HepG2 (cell line): Measurements from ENCODE around the gene NPAS2. TPM values are rescaled to one million over a fixed set of nuclear protein-coding genes. Genes with fewer than 3 reads are reported as not detected.

Source experiments
- ATAC-seq: fragments of 200-7000 bp; cut with Tn5 transposase; 3 replicates; pipeline ENCODE4 v1.9.1; 2020; ENCODE audit warnings: mild to moderate bottlenecking, moderate library complexity
- BruUV-seq: library from RNA; stranded (reverse); fragments of 400-500 nt; replicated peaks from 2 replicates; lab custom pipeline; 2021; lab: Mats Ljungman, UMichigan
- CTCF ChIA-PET: fragments of 300-600 bp; formaldehyde crosslinking; extraction: SDS; loops from one replicate; lab custom pipeline; 2021; ENCODE audit warnings: low total read pairs, inconsistent platforms, low intra/inter-chr PET ratio; lab: Yijun Ruan, JAX
- POLR2A ChIA-PET: fragments of 350-600 bp; sonication (Branson Sonifier 250); formaldehyde crosslinking; loops from one replicate; lab custom pipeline; 2020; ENCODE audit warnings: antibody characterized with exemption, inconsistent platforms; lab: Yijun Ruan, JAX
- DNase-seq: peaks from one replicate; pipeline ENCODE4 v3.0.0-alpha.2; 2015; ENCODE audit warnings: low spot score
- FAIRE-seq: peaks from 3 replicates; lab custom pipeline; 2011; peaks lifted over from hg19 to GRCh38; lab: Jason Lieb, UNC
- H2AFZ ChIP-seq: one replicate; pipeline ENCODE4 v1.6.1; 2011; ENCODE audit warnings: low read length, inconsistent platforms
- H3K27ac ChIP-seq: fragments of 300-600 bp; 3 replicates; pipeline ENCODE4 v1.8.0; 2011; ENCODE audit warnings: mixed run types, mild to moderate bottlenecking, mixed read lengths, low read length, inconsistent platforms; ENCODE audit not compliant: insufficient read depth; ENCODE audit errors: extremely low read length
- H3K27me3 ChIP-seq, 2 experiments: fragments of 200-600 bp in 1 of 2; 2 replicates in 1 of 2; 3 replicates in 1 of 2; pipeline versions ENCODE4 v1.6.0 to v1.8.0; 2011; ENCODE audit warnings: low read length in 2 of 2, mild to moderate bottlenecking in 2 of 2, moderate library complexity in 2 of 2, inconsistent platforms in 1 of 2; ENCODE audit not compliant: insufficient read depth in 2 of 2, control insufficient read depth in 1 of 2
- H3K36me3 ChIP-seq, 2 experiments: fragments of 200-600 bp in 1 of 2; replicated peaks in 1 of 2; 2 replicates in 1 of 2; 3 replicates in 1 of 2; pipeline versions ENCODE4 v1.5.1 to v1.8.0; 2011; ENCODE audit warnings: low read length in 2 of 2, inconsistent platforms in 1 of 2; ENCODE audit not compliant: insufficient read depth in 2 of 2, control insufficient read depth in 1 of 2
- H3K4me1 ChIP-seq: 2 replicates; pipeline ENCODE4 v1.5.1; 2012; ENCODE audit warnings: low read length, inconsistent platforms; ENCODE audit not compliant: insufficient read depth
- H3K4me2 ChIP-seq: 2 replicates; pipeline ENCODE4 v1.6.0; 2011; ENCODE audit warnings: low read depth, low read length, inconsistent platforms
- H3K4me3 ChIP-seq, 3 experiments: fragments of 200-600 bp in 1 of 3; sonication (generic), shearing (Covaris generic) in 1 of 3; replicated peaks in 1 of 3; 2 replicates each; pipeline ENCODE4 v1.5.1; 2011 to 2016; ENCODE audit warnings: low read length in 3 of 3, inconsistent platforms in 2 of 3, low read depth in 2 of 3, mild to moderate bottlenecking in 2 of 3, control low read depth in 1 of 3, mixed read lengths in 1 of 3; ENCODE audit not compliant: insufficient read depth in 1 of 3
- H3K79me2 ChIP-seq: one replicate; pipeline ENCODE4 v1.6.1; 2011; ENCODE audit warnings: low read length, inconsistent platforms; ENCODE audit not compliant: insufficient read depth
- H3K9ac ChIP-seq: 2 replicates; pipeline ENCODE4 v1.6.0; 2011; ENCODE audit warnings: mild to moderate bottlenecking, low read depth, low read length, inconsistent platforms; ENCODE audit not compliant: insufficient read depth
- H3K9me3 ChIP-seq: 2 replicates; pipeline ENCODE4 v1.5.1; 2012; ENCODE audit warnings: mild to moderate bottlenecking, low read length
- H4K20me1 ChIP-seq: 2 replicates; pipeline ENCODE4 v1.6.0; 2011; ENCODE audit warnings: inconsistent platforms, mild to moderate bottlenecking, low read length, moderate library complexity; ENCODE audit not compliant: insufficient read depth
- AGO2 ChIP-seq: fragments of 200-400 bp; formaldehyde crosslinking; optimal IDR thresholded peaks from 2 replicates; pipeline ENCODE3; 2017; ENCODE audit warnings: mild to moderate bottlenecking, low read depth, low read length, moderate library complexity
- ESRRA ChIP-seq: sonication (generic); formaldehyde crosslinking; IDR thresholded peaks from 2 replicates; pipeline ENCODE4 v1.5.1; 2020; ENCODE audit warnings: mild to moderate bottlenecking, low read depth, missing genetic modification reagents
- FOXA1 ChIP-seq, 2 experiments: fragments of 450-650 bp in 1 of 2; sonication (generic) in 1 of 2; formaldehyde crosslinking in 1 of 2; IDR thresholded peaks; 2 replicates each; pipeline versions ENCODE4 v1.4.0 to v1.6.1; 2016 to 2020; ENCODE audit warnings: missing genetic modification reagents in 1 of 2
- GTF3A ChIP-seq: sonication (generic); formaldehyde crosslinking; conservative IDR thresholded peaks from 2 replicates; pipeline ENCODE4 v1.4.0; 2020; ENCODE audit warnings: mild to moderate bottlenecking, missing genetic modification reagents
- IKZF4 ChIP-seq: sonication (generic); formaldehyde crosslinking; IDR thresholded peaks from 2 replicates; pipeline ENCODE4 v1.5.1; 2020; ENCODE audit warnings: borderline replicate concordance, mild to moderate bottlenecking, low read depth, missing genetic modification reagents; ENCODE audit errors: not compliant biosample characterization
- ISL2 ChIP-seq: sonication (generic); formaldehyde crosslinking; IDR thresholded peaks from 2 replicates; pipeline ENCODE4 v1.5.0; 2020; ENCODE audit warnings: missing genetic modification reagents
- SETDB1 ChIP-seq: sonication (generic); formaldehyde crosslinking; IDR thresholded peaks from 2 replicates; pipeline ENCODE4 v1.5.1; 2020; ENCODE audit warnings: missing genetic modification reagents, mild to moderate bottlenecking, borderline replicate concordance
- SP1 ChIP-seq, 2 experiments: fragments of 450-650 bp in 1 of 2; sonication (generic) in 1 of 2; formaldehyde crosslinking in 1 of 2; IDR thresholded peaks; 2 replicates each; pipeline versions ENCODE4 v1.4.0 to v1.6.1; 2016 to 2020; ENCODE audit warnings: missing genetic modification reagents in 1 of 2
- SPEN ChIP-seq: sonication (generic); formaldehyde crosslinking; IDR thresholded peaks from 2 replicates; pipeline ENCODE4 v1.5.1; 2020; ENCODE audit warnings: low read depth, mild to moderate bottlenecking, missing genetic modification reagents
- SUZ12 ChIP-seq: fragments of 150-350 bp; IDR thresholded peaks from 2 replicates; pipeline ENCODE4 v1.6.1; 2014; ENCODE audit warnings: low read depth, low read length
- SYNCRIP ChIP-seq: fragments of 200-400 bp; formaldehyde crosslinking; IDR thresholded peaks from 2 replicates; pipeline ENCODE4 v1.6.1; 2018; ENCODE audit warnings: mild to moderate bottlenecking, low read depth, low read length; ENCODE audit not compliant: insufficient read depth
- ZFP37 ChIP-seq: sonication (generic); formaldehyde crosslinking; IDR thresholded peaks from 2 replicates; pipeline ENCODE4 v1.4.0; 2020; ENCODE audit warnings: missing genetic modification reagents, borderline replicate concordance
- ZMYM4 ChIP-seq: sonication (generic); formaldehyde crosslinking; IDR thresholded peaks from 2 replicates; pipeline ENCODE4 v1.8.1; 2023; ENCODE audit warnings: mild to moderate bottlenecking, missing genetic modification reagents
- ZNF207 ChIP-seq: fragments of 450-650 bp; IDR thresholded peaks from 2 replicates; pipeline ENCODE4 v1.6.1; 2016; ENCODE audit warnings: antibody characterized with exemption, borderline replicate concordance
- ZNF24 ChIP-seq: fragments of 450-650 bp; IDR thresholded peaks from 2 replicates; pipeline ENCODE4 v1.6.1; 2017; ENCODE audit warnings: antibody characterized with exemption, mild to moderate bottlenecking
- WGBS: methylation state at CpG from one replicate; pipeline ENCODE4 v1.1.6; 2017; ENCODE audit warnings: low lambda C conversion rate; 5-methylcytosine and 5-hydroxymethylcytosine counted together
- in situ Hi-C: cut with HindIII; loops from 2 replicates; pipeline ENCODE4 v1.10.0; 2017; ENCODE audit warnings: low pct_unique_long_range_greater_than_20kb; ENCODE audit not compliant: extremely low pct_ligation_motif_present
- intact Hi-C: fragments of 100-400 bp; cut with micrococcal nuclease; formaldehyde crosslinking; loops from one replicate; pipeline ENCODE4 v1.10.0; 2022; ENCODE audit not compliant: unreplicated experiment
- polyA plus RNA-seq, 8 experiments: library from polyadenylated mRNA; depleted of rRNA in 3 of 8; stranded (reverse) in 7 of 8; unstranded in 1 of 8; fragments of >200 nt; fragmentation: Illumina TruSeq in 4 of 8; extraction: Trizol in 4 of 8; gene quantifications; 2 replicates each; pipeline versions ENCODE4 v1.2.1 to v1.2.3, GENCODE V29; 2011 to 2016; ENCODE audit warnings: low read depth in 4 of 8, missing spikeins in 1 of 8, mixed read lengths in 1 of 8; ENCODE audit not compliant: insufficient read depth in 1 of 8
- total RNA-seq, 5 experiments: library from RNA; depleted of rRNA; stranded (reverse); fragments of >200 nt; fragmentation: Illumina TruSeq; extraction: Trizol; gene quantifications; 2 replicates each; pipeline ENCODE4 v1.2.3, GENCODE V29; 2016; ENCODE audit warnings: low read depth in 1 of 5
- TF ChIP-seq, protein P1 (sequence below): sonication (generic); formaldehyde crosslinking; conservative IDR thresholded peaks from 2 replicates; pipeline ENCODE4 v1.4.0; 2020; ENCODE audit warnings: mild to moderate bottlenecking, missing genetic modification reagents, moderate library complexity

Gene NPAS2
- total and polyA plus RNA-seq, 2 of the 13 experiments (the other 11 are each of a cell fraction or from before 2014, with no cell fraction given) = 14.8 to 37.5 TPM

DNA sequence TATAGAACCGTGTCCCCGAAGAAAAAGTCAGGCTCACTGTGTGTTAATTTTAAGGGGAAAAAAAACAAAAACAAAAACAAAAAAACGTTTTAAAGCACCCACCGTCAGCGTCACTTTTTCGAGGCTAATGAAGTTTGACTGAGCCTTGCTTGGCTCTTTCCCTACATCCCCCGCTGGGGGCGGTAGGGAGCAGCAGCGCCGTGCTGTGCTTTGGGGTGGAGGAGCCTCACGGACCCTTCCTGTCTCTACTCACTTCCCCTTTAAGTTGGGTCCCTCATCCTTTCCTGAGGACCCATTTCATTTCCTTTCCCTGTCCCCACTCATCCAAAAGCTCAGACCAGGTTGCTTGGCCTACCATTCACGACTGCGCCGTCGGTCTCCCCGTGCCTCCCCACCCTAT, 99.4 kb downstream of the NPAS2 start:
- no peak for DNase-seq
- POLR2A ChIA-PET = no interaction called here
- H2AFZ ChIP-seq = no peak overlapping the region
- ATAC-seq = no peak
- TF ChIP-seq ZFP37 (no peak), AGO2 (peak; percentile 40)
- TF ChIP-seq, all 625 proteins: peak for 1
- in situ Hi-C loops = no loop called here
- no TSS peak for BruUV-seq
- no peak for FAIRE-seq
- Histone ChIP-seq H3K9me3 (no peaks in the 10 kb centered on the region), H3K27ac (no peak overlapping the region), H3K79me2 (no peaks in the 10 kb centered on the region), H3K4me2 (no peak overlapping the region), H3K4me3 (no peak overlapping the region), H3K36me3 (peaks cover 24 to 51% of the 10 kb centered on the region in 2 experiments), H3K9ac (no peak overlapping the region), H3K27me3 (no peaks in the 10 kb centered on the region), H4K20me1 (no peaks in the 10 kb centered on the region), H3K4me1 (no peaks in the 10 kb centered on the region)
- intact Hi-C loops = no loop called here
- 93% methylated on average over 16 of the region's 16 CpGs for WGBS
- CTCF ChIA-PET = no interaction called here

DNA sequence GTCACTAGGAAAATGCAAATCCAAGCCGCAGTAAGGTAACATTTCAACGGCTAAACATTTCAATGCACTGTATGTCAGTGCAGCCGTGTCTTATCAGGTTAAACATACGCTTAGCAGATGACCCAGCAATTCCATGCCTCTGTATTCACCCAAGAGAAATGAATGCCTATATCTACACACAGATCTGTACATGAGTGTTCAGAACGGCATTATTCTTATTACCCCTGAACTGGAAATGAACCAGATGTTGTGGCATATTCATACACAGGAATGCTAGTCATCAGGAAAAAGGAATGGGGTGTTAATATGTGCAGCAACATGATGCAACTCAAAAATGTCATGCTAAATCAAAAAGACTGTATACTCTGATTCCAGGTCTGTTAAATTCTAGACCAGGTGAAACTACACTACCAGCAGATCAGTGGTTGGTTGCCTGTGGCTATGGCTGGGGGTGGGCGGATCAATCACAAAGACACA, 101.8 kb downstream of the NPAS2 start:
- no TSS peak for BruUV-seq
- no peaks in the 10 kb centered on the region for H3K4me1 ChIP-seq
- WGBS = 59% methylated on average over 6 of the region's 6 CpGs
- H3K27me3 ChIP-seq = no peaks in the 10 kb centered on the region
- in situ Hi-C loops = no loop called here
- H3K4me3 ChIP-seq = no peak overlapping the region
- intact Hi-C loops = no loop called here
- H3K36me3 ChIP-seq = peaks cover 25 to 56% of the 10 kb centered on the region in 2 experiments
- no peaks in the 10 kb centered on the region for H3K79me2 ChIP-seq
- no peak overlapping the region for H2AFZ ChIP-seq
- no peak overlapping the region for H3K9ac ChIP-seq
- H3K9me3 ChIP-seq = no peaks in the 10 kb centered on the region
- DNase-seq = no peak
- H3K27ac ChIP-seq = no peak overlapping the region
- POLR2A ChIA-PET = no interaction called here
- no peak for ATAC-seq
- H3K4me2 ChIP-seq = no peak overlapping the region
- H4K20me1 ChIP-seq = no peaks in the 10 kb centered on the region
- FAIRE-seq = no peak
- CTCF ChIA-PET = no interaction called here
- TF ChIP-seq GTF3A (CRISPR knock-in tag) (no peak), IKZF4 (CRISPR knock-in tag) (no peak), FOXA1 (IDR thresholded peaks at IDR 0.05) (no peak), FOXA1 (CRISPR knock-in tag; IDR thresholded peaks at IDR 0.05) (no peak), ZMYM4 (CRISPR knock-in tag) (no peak), ESRRA (CRISPR knock-in tag) (no peak), SPEN (CRISPR knock-in tag) (no peak), SYNCRIP (no peak), ZNF207 (no peak), SUZ12 (no peak), SETDB1 (no peak), SP1 (IDR thresholded peaks at IDR 0.05) (no peak), SP1 (CRISPR knock-in tag; IDR thresholded peaks at IDR 0.05) (no peak), ISL2 (CRISPR knock-in tag) (no peak), ZNF24 (no peak)
- TF ChIP-seq, protein P1, sequence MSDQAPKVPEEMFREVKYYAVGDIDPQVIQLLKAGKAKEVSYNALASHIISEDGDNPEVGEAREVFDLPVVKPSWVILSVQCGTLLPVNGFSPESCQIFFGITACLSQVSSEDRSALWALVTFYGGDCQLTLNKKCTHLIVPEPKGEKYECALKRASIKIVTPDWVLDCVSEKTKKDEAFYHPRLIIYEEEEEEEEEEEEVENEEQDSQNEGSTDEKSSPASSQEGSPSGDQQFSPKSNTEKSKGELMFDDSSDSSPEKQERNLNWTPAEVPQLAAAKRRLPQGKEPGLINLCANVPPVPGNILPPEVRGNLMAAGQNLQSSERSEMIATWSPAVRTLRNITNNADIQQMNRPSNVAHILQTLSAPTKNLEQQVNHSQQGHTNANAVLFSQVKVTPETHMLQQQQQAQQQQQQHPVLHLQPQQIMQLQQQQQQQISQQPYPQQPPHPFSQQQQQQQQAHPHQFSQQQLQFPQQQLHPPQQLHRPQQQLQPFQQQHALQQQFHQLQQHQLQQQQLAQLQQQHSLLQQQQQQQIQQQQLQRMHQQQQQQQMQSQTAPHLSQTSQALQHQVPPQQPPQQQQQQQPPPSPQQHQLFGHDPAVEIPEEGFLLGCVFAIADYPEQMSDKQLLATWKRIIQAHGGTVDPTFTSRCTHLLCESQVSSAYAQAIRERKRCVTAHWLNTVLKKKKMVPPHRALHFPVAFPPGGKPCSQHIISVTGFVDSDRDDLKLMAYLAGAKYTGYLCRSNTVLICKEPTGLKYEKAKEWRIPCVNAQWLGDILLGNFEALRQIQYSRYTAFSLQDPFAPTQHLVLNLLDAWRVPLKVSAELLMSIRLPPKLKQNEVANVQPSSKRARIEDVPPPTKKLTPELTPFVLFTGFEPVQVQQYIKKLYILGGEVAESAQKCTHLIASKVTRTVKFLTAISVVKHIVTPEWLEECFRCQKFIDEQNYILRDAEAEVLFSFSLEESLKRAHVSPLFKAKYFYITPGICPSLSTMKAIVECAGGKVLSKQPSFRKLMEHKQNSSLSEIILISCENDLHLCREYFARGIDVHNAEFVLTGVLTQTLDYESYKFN (CRISPR knock-in tag) = no peak
